GM18867 (cell line): ENCODE results near the gene RAPGEF3.

ENCODE experiments used
- ATAC-seq: cut with Tn5 transposase; IDR thresholded peaks from one replicate; pipeline ENCODE4 v1.9.1; 2021; ENCODE audit warnings: mild to moderate bottlenecking, moderate library complexity; ENCODE audit not compliant: unreplicated experiment

Gene RAPGEF3, protein sequence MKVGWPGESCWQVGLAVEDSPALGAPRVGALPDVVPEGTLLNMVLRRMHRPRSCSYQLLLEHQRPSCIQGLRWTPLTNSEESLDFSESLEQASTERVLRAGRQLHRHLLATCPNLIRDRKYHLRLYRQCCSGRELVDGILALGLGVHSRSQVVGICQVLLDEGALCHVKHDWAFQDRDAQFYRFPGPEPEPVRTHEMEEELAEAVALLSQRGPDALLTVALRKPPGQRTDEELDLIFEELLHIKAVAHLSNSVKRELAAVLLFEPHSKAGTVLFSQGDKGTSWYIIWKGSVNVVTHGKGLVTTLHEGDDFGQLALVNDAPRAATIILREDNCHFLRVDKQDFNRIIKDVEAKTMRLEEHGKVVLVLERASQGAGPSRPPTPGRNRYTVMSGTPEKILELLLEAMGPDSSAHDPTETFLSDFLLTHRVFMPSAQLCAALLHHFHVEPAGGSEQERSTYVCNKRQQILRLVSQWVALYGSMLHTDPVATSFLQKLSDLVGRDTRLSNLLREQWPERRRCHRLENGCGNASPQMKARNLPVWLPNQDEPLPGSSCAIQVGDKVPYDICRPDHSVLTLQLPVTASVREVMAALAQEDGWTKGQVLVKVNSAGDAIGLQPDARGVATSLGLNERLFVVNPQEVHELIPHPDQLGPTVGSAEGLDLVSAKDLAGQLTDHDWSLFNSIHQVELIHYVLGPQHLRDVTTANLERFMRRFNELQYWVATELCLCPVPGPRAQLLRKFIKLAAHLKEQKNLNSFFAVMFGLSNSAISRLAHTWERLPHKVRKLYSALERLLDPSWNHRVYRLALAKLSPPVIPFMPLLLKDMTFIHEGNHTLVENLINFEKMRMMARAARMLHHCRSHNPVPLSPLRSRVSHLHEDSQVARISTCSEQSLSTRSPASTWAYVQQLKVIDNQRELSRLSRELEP

DNA sequence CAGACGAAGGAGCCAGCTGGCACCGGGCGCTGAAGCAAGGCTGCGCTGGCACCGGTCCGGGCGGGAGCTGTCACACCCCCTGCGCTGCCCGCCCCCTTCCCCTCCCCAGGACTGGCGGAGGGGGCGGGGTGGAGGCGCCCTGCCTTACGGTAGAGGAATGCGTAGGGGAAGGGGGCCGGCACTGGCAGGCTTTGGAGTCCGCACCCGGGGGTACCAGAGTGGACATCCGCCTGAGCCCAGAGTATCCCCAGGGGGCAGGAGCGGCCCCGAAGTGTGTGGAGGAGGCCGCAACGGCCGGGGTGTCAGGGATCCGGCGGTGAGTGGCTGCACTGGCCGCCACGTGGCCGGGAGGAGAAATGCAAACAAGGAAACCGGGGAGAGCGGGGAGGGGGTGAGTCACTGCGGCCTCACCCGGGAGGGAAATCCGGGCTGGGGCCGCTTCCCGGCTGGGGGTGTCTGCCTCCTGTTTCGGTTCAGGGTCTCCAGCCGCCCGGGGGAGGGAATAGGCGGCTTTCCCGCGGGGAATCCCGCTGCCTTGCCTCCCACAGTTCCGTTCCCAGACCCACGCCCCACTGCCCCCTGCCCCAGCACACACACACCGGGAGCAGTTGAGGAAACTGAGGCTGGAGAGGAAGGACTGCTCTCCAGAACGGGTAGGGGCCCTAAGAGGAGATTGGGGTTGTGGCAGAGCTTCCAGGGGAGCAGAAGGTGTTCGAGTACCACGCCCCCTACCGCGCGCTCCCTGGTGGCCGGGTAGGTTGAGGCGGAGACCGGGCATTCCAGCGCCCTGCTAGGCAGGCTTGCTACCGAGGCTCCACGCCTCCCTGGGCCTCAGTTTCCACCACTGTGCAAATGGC lies at the start of gene RAPGEF3:
RAPGEF3 (minus strand) TSS at position 47 of the 857 bp plus-strand sequence. CDS start 324 bp downstream, outside the sequence.
- ATAC-seq, result peak; percentile 48

DNA sequence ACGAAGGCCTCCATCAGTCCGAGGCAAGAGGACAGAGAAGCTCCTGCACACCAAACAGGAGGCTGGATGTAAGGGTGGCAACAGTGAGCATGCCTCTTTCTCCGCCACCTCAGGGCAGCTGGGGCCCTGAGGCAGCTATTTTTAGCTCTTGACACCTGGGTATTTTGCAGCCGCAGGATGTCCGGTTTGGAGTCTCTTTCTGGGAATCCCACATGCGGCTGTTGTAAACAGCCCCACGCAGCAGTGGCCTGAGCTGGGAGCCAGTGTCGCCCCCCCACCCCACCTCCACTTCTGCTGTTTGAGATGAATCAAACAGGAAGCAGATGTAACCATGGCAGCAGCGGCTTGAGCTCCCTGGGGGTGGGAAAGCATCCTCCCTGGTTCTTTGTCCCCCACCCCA lies 49.4 kb upstream of the RAPGEF3 start:
- no peak for ATAC-seq

DNA sequence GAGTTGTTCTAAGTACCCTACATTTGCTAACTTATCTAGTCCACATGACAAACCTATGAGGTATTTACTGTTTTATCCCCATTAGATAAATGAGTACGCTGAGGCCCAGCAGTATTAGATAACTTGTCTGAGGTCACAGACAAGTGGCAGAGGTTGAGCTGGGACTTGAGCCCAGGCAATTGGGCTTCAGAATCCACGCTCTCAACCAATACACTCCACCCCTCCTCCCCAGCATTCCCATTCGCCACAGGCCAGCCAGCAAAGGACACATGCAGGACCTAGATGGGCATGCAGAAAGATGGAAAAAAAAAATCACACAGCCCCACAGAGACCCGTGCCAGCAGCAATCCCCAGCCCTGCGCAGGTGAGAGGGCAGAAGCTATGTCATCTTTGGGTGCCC lies 48.7 kb upstream of the RAPGEF3 start:
- ATAC-seq, result no peak

DNA sequence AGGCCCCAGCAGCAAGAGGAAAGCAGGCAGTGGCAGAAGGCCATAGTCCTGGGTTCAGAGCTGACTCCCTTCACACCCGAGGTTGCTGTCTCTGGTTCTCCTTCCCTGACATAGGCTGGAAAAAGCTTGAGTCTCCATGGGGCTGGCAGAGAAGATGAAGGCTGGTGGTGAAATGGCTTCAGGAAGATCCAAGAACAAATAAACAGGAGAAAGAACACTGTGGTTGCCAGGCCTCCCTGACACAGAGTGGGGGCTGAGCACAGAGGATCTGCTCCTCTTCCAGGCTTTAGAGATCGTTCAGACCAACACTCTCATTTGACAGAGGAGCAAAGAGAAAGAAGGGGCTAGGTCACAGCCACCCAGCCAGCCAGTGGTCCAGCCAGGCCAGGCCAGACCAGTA lies 46.7 kb upstream of the RAPGEF3 start:
- ATAC-seq, result no peak

DNA sequence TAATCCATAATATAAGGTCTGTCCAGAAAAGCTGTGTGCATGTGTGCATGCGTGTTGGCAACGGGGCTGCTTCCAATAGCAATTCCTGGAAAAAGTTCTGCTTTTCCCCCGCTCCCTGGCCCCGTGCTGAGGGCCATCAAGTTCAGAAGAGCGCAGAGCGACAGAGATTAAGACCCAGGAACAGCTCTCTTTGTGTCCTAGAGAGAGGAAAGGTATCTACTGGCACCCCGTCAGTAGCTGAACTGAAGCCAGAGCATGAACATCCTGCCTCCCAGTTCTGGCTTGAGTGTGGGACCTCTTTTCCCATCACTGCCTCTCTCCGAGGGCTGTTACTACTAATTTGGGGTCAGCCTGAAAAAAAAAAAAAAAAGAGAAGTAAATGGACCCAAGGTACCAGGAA lies 45.5 kb upstream of the RAPGEF3 start:
- ATAC-seq, result no peak

DNA sequence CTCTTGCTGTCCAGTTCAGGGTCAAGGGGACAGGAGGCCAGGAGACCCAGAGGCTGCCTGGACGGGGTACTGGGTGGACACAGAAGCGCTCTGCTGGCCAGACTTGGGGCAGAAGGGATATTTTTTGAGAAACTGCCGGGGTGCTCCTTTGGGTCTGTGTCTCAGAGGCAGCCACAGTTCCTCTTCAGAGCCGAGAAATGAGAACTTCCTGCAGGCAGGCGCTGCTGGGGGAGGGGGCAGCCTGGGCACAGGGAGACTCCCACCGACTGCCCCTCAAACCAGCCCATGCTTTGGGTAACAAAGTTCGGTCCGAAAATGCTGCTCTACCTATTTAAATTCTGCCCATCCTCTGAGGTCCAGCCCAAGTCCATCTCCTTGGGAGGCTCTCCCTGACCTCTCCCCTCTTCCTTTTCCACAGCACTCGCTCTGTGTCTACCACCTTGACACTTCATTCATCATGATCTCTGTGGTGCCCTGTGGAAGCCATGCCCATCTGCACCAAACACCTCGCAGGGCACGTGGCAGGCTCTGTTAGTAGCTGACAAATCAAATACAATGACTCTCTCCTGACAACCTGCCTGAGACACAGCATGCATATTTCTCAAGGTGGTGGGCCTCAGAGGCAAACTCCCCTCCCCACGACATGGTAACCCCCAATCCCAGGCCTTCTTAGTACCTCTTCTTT lies 44.7 kb upstream of the RAPGEF3 start:
- ATAC-seq, result no peak

DNA sequence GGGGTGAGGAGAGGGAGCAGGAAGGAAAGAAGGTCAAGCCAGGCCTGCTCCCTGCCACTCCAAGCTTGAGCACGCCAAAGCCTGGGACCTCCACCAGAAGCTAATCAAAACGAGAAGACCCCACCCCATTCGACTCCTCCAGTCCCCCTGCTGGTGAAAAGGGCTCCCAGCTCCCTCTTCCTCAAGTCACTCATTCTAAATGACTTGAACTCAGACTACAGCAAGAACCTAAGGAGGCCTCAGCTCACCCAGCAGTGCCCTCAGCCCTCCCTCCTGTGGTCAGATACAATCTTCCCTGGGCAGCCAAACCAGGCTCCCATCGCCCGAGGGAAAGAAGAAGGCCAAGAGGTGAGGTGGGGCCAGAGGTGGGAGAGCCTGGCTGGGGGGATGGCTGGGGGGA lies 43.6 kb upstream of the RAPGEF3 start:
- no peak for ATAC-seq

DNA sequence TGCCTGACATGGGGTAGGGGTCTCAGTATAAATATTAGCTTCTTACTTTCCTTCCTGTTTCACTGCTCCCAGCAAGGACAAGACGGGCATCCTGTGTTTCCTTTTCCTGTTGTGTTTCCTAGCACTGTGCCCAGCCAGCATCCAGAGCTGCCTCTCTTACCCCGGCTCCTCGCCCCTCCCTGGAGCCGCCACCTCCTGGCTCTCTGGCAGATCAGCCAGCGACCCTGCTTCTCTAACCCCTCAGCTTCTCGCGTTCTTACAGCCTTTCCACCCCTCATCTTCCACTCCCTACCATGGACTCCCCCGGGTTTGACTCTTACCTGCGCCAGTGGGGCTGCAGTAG lies 43.2 kb upstream of the RAPGEF3 start:
- no peak for ATAC-seq

DNA sequence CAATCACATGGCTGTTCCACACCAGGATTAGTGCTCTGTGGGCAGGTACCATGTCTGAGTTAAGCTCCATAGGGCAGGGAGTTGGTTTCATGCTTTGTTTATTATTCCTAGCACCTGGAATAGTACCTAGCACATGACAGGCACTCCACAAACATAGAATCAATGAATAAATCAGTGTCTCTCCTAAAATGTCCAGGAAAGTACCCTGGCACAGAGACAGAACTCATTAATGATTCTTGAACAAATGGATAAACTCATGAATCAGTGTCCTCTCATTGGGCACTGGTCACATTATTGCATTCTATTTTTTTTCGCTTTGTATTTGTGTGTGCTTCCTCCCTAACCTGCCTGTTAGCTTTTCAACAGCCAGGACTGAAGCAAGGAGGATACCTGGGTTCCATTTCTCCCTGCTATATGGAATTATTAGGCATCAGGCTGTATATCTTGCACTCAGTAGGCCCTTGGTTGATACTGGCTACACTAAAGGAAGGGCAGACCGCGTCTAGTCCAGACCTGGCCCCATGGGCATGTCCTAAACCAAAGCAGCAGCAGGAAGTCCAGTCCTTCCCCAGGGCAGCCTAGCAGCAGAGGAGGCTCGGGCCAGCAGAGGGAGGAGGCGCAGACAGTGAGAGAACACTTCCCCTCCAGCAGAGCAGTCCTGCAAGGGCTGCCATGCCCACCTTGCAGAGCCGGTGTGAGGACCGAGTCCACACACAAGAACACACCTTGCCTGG lies 42.7 kb upstream of the RAPGEF3 start:
- no peak for ATAC-seq

DNA sequence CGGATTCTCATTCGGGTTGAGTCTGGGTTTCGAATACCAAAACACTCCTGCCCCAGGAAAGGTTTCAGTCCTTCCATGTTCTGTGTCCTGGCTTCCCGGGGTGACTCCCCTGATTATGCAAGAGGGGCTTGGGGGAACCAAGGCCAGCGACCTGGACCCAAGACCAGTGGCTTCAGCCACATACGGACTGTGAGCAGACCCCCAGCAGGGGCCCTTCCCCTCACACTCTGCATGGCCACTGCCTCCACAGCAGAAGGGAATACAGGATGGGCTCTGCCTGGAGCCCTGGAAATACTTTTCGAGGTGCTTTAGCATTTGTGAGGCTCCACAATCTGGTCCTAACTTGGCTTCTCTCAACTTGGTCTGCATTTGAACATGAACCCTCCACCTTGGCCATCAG lies 41.9 kb upstream of the RAPGEF3 start:
- no peak for ATAC-seq

DNA sequence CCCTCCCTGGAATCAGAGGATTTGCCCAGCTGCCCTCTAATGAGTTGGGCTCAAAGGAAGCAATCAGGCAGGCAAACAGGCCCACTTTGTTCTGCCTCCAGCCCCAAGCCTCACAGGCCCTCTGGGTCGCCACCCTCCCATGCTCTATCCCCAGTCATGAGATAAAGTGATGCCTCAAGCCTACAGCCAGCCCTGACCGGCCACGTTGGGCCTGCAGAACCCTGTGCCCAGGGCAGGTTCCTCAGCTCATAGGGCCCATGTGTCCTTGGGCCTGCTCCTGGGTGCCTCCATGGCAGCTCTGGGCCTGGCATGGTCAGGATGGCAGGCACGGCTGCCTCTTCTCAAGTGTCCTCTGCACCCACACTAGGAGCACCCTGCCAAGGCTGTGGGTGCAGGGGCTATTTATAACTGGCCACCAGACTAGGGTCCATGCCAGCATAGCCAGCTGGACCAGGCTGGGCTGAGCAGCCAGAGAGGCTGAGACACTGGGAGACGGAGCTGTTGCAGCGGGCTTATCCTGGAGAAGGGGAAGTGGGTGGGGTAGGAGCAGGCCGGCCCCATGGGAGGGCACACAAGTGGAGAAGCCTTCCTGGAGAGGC lies 40.8 kb upstream of the RAPGEF3 start:
- ATAC-seq, result no peak

DNA sequence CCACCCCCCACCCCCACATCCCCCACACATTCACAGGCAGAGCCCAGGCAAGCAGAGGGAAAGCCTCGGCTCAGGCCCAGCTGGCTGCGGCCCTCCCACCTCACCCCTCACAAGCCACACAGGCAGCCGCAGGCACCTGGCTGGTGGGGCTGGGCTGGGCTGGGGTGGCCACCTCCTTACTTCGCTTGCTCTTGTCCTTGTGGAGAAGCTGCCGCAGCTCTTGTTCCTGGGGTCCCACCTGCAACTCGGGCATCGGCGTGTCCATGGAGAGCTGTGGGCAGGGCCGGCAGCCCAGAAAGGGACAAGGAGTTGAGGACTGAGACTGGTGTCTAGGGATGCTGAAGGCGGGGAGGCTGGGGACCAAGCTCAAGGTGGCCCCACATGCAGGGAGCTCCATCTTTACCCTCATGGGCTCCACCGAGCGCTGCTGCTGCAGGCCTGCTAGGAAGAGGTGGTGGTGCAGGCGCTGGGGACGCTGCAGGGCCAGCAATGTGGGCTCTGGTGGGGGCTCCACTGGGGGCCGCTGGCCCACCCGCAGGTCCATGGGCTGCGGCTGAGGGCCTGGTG lies 39.8 kb upstream of the RAPGEF3 start:
- ATAC-seq, result no peak

DNA sequence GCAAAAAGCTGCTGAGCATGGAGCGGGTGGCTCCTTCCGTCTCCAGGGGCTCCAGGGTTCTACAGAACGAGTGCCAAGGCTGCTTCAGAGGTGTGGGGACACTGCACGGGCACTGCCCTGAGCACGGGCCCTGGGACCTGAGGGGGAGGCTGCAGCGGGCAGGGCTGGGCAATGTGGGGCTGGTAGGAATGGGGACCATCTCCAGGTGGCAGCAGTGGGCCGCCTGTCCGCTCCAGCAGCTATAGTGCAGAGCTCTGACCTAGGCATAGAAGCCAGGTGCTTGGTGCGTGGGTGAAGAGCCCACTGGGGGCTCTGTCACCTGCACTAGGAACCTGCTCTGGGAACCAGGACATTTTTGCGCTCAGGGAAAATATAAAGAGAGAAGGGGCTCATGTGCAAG lies 38.8 kb upstream of the RAPGEF3 start:
- peak; percentile 76 for ATAC-seq

DNA sequence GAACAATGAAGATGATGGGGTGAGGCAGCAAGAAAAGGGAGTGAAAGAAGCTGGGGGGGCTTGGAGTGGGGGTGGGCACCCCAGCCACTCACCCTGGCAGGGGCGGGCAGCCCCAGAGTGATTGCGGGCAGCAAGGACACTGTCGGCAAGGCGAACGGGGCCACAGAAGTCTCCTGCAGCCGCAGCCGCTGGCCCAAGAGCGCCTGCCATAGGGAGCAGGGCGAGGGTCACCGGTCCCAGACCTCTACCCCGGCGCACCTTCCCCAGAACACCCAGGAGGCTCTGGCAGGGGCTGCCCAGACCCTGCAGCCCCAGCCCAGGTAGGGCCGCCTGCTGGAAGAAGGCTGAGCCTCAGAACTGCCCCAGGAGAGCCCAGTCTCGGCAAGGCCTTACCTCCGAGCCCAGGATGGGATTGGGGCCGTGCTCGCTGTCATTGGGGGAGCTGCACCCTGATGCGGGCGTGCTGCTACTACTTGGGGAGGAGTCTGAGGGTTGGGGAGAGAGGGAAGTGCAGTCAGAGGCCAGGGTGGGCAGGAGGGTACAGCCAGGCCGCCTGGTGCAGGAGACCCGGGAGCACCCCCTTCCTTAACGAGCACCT lies 37.2 kb upstream of the RAPGEF3 start:
- no peak for ATAC-seq

DNA sequence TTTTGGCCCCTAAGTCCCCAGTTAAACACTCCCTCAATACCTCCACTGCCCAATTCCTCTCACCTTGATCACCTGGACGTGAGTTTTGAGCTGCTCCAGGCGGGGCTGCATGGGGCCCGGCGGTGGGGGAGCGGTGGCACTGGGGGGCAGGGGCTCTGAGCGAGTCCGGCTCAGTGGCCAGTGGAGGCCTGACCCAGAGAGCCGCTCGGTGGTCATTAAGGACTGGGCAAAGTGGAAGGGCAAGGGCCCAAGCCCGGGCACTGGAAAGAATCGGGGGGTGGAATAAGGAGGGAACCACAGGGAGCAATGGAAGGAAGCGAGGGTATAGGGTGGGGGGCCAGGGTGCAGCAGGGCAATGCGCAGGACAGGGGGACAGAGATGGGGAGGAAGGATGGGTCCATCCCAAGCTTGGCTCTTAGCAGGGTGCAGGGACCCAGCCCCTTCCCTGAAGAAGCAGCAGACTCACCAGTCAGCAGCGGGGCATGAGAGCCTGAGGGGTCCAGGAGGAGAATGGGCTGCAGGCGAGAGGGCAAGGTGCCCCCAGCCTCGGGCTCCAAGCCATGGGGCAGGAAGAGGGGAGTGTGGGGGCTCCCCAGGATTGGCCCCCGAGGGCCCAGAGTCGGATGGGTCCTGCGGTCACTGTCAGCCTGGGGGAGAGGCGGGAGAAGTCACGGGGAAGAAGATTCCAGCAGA lies 36.6 kb upstream of the RAPGEF3 start:
- no peak for ATAC-seq

DNA sequence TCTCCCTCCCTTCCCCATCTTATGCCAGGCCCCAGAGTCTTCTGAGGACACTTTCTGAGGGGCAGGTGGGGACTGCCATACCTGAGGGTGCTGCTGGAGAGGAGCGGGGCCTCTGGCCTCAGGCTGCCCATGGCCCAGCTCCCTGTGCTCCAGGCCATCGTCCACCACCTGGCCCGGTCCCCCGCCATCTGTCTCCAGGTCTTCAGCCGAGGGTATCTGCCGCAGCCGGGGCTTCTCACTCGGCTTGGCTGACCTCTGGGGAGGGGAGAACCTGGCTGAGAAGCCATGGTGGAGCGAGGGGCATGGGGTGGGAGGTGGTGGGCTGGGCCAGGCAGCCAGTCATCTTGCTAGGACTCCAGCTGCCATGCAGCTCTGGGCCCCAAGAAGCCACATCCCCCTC lies 36.0 kb upstream of the RAPGEF3 start:
- ATAC-seq, result no peak

DNA sequence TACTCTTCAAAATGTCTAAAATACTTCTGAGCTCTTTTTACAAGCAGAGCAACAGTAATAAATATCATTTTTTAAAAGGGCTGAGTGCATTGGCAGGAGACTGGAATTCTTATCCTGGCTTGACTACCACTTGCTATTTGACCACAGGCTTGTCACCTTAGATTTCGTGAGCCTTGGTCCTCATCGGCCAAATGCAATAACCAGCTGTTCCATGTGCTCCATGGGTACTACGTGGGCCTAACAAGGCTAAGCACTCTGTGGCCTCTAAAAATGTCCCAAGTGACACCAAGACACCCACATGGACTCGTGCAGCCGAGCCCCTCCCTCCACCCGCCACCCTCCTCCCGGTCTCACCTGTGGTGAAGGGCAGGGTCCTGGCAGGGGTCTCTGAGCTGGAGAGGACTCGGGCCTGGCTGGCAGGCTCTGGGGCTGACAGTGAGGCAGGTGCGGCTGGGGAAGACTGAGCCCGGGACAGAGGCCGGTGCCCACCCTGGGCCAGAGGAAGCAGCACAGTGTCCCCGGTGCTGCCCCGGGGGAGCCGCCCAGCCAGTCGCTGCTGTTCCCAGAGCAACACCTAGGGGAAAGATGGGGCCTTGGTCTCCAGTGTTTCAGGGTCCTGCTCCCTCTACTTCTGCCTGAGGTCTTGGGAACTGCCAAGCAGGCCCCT lies 34.5 kb upstream of the RAPGEF3 start:
- no peak for ATAC-seq

DNA sequence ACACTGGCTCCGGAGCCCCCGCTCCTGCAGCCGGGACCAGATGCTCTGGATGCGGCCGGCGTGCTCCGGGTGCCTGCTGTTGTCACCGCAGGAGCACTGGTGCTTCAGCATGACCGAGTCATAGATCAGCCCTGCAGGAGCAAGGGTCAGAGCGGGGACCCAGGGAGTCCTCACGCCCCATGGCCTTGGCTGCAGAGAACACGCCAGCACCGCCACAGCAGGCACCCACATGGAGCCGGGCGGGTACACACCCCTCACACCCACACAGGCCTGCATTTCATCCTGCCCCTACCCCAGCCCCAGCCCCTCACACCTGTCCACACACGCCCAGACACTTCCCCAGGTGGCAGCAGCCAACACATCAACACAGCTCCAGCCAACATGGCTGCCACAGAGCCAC lies 33.2 kb upstream of the RAPGEF3 start:
- ATAC-seq, result no peak
